Progenitor cell of endocrine pancreas (in vitro differentiated cells): ENCODE measurements around the gene XKR7. TPM values are rescaled to one million over a fixed set of nuclear protein-coding genes. Genes with fewer than 3 reads are reported as not detected.

Experiments
- DNase-seq: peaks from one replicate; pipeline ENCODE4 v3.0.0; 2021; ENCODE audit warnings: low spot score; ENCODE audit not compliant: unreplicated experiment
- H3K27ac Mint-ChIP-seq: 2 replicates; pipeline ENCODE4 v1.8.0; 2021; ENCODE audit warnings: mild to moderate bottlenecking, moderate library complexity, mixed read lengths
- H3K27me3 Mint-ChIP-seq: 2 replicates; pipeline ENCODE4 v1.8.0; 2021; ENCODE audit warnings: mixed read lengths
- H3K36me3 Mint-ChIP-seq: 2 replicates; pipeline ENCODE4 v1.8.0; 2022; ENCODE audit warnings: mixed read lengths; ENCODE audit not compliant: insufficient read depth
- H3K4me1 Mint-ChIP-seq: 2 replicates; pipeline ENCODE4 v1.8.0; 2021; ENCODE audit warnings: low read depth, mixed read lengths
- H3K4me3 Mint-ChIP-seq: 2 replicates; pipeline ENCODE4 v1.8.0; 2021; ENCODE audit warnings: low read depth, mild to moderate bottlenecking, moderate library complexity, mixed read lengths
- H3K9me3 Mint-ChIP-seq: 2 replicates; pipeline ENCODE4 v1.8.0; 2021; ENCODE audit warnings: low read depth, mixed read lengths
- total RNA-seq: library from RNA; stranded (reverse); gene quantifications from 2 replicates; pipeline ENCODE4 v1.2.1, GENCODE V29; 2021
- TF ChIP-seq, protein P1 (sequence below): fragments of 200-600 bp; sonication (generic); IDR thresholded peaks from one replicate; pipeline ENCODE4 v1.5.0; 2021; ENCODE audit warnings: antibody characterized with exemption, mild to moderate bottlenecking; ENCODE audit not compliant: unreplicated experiment

Gene XKR7
- total RNA-seq, 1 donor from 2014 or later = 2.7 TPM

DNA sequence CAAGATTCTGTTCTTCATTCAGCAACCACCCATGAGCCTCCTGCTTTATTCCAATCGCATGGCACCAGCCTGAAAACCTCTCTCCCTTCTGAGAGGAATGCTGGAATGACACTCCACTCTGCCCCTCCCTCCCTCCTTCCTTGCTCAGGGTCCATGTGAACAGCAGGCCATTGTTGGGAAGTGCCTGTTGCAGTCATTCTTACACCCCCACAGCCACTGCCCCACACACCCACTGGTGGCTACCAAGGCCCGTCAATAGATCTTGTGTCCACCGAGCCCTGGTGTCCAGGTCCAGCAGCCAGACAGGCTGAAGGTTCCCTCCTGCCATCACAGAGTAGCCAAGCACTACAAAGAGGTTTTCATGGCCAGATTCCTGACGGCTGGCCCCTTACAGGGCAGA lies 22.6 kb upstream of the XKR7 start:
- no peaks in the 10 kb centered on the region for H3K27me3 Mint-ChIP-seq
- H3K9me3 Mint-ChIP-seq = no peaks in the 10 kb centered on the region
- DNase-seq = no peak
- H3K27ac Mint-ChIP-seq = no peak overlapping the region
- peaks cover 38% of the 10 kb centered on the region for H3K36me3 Mint-ChIP-seq
- TF ChIP-seq, protein P1, sequence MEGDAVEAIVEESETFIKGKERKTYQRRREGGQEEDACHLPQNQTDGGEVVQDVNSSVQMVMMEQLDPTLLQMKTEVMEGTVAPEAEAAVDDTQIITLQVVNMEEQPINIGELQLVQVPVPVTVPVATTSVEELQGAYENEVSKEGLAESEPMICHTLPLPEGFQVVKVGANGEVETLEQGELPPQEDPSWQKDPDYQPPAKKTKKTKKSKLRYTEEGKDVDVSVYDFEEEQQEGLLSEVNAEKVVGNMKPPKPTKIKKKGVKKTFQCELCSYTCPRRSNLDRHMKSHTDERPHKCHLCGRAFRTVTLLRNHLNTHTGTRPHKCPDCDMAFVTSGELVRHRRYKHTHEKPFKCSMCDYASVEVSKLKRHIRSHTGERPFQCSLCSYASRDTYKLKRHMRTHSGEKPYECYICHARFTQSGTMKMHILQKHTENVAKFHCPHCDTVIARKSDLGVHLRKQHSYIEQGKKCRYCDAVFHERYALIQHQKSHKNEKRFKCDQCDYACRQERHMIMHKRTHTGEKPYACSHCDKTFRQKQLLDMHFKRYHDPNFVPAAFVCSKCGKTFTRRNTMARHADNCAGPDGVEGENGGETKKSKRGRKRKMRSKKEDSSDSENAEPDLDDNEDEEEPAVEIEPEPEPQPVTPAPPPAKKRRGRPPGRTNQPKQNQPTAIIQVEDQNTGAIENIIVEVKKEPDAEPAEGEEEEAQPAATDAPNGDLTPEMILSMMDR = no peak
- no peak overlapping the region for H3K4me3 Mint-ChIP-seq
- peaks cover 2% of the 10 kb centered on the region for H3K4me1 Mint-ChIP-seq

DNA sequence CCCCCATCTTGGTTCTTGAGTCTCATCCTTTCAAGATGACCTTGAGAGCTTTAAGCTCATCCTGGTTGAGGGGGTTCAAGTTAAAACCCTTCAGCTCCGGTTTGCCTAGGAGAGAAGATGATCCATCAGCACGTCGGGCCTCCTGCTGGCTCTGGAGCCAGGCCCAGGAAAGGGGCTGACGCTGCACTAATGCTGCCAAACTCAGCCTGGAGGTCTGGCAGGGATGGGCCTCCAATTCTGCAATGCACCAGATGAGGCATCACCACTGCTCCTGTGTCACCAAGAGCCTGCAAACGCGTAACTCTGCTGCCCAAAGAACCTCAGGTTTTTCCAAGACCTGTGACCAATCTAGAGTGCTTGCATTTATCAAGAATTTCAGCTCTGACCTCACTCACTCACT lies 22.2 kb upstream of the XKR7 start:
- Mint-ChIP-seq H3K4me1 (peaks cover 5% of the 10 kb centered on the region), H3K27me3 (no peaks in the 10 kb centered on the region), H3K4me3 (no peak overlapping the region), H3K27ac (no peak overlapping the region), H3K9me3 (no peaks in the 10 kb centered on the region), H3K36me3 (peaks cover 38% of the 10 kb centered on the region)
- TF ChIP-seq, protein P1 = no peak
- no peak for DNase-seq

DNA sequence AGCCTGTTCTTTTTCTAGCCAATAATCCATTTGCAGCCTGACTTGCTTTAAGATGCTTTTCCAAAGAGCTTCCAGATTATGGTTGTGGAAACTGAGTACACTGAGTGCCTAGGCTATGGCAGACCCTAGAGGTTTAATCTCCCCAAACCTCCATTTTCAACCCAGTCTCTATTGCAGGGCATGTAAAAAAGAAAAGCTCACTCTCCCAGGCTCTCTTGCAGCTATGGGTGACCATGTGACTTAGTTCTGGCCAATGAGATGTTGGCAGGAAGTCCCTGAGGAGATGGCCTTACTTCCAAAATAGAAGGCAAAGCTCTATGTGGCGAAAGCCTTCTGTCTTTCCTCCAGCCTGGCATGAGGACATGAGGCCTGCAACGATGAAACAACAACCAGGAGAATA lies 19.9 kb upstream of the XKR7 start:
- no peak overlapping the region for H3K4me3 Mint-ChIP-seq
- DNase-seq = no peak
- H3K27me3 Mint-ChIP-seq = peaks cover 4% of the 10 kb centered on the region
- no peak overlapping the region for H3K27ac Mint-ChIP-seq
- TF ChIP-seq, protein P1 = no peak
- H3K9me3 Mint-ChIP-seq = no peaks in the 10 kb centered on the region
- H3K36me3 Mint-ChIP-seq = peaks cover 37% of the 10 kb centered on the region
- H3K4me1 Mint-ChIP-seq = peaks cover 12% of the 10 kb centered on the region

GRCh38 chr20:31949877-31950646 lies 17.9 kb upstream of the XKR7 start:
- peak overlapping the region; percentile 95 for H3K4me3 Mint-ChIP-seq
- H3K27ac Mint-ChIP-seq = peak overlapping the region; percentile 8
- peaks cover 33% of the 10 kb centered on the region for H3K36me3 Mint-ChIP-seq
- H3K27me3 Mint-ChIP-seq = peaks cover 11% of the 10 kb centered on the region
- TF ChIP-seq, protein P1 = no peak
- no peaks in the 10 kb centered on the region for H3K9me3 Mint-ChIP-seq
- peaks cover 12% of the 10 kb centered on the region for H3K4me1 Mint-ChIP-seq
- no peak for DNase-seq

- TF ChIP-seq, protein P1 = no peak
- H3K27ac Mint-ChIP-seq = peak overlapping the region; percentile 96
- peaks cover 27% of the 10 kb centered on the region for H3K36me3 Mint-ChIP-seq
- peaks cover 12% of the 10 kb centered on the region for H3K4me1 Mint-ChIP-seq
- peaks cover 22% of the 10 kb centered on the region for H3K27me3 Mint-ChIP-seq
- no peaks in the 10 kb centered on the region for H3K9me3 Mint-ChIP-seq
- DNase-seq = no peak
- peak overlapping the region; percentile 95 for H3K4me3 Mint-ChIP-seq
Measured at GRCh38 chr20:31951203-31951529, 16.8 kb upstream of the XKR7 start.
